ENCODE measurements around the gene PDC.

GRCh38 chr1:186420923-186421322, 40.0 kb downstream of the PDC start:
- TF ChIP-seq CTCF (IDR thresholded peaks at IDR 0.05) (no peak), POLR2AphosphoS5 (IDR thresholded peaks at IDR 0.05) (no peak), EP300 (IDR thresholded peaks at IDR 0.05) (no peak)

Data from stomach (tissue), 4 donors.